ENCODE data around the gene KCNMA1. TPM values are rescaled to one million over a fixed set of nuclear protein-coding genes. Genes with fewer than 3 reads are reported as not detected.

Gene KCNMA1
- total and polyA plus RNA-seq, 2 donors (not counting 1 experiment from before 2014, with no cell fraction given), result 0.82 to 3.1 TPM

- no peak for DNase-seq
- WGBS (ENCODE audit: insufficient coverage), result 87% methylated on average over 11 of the region's 12 CpGs
- no peak overlapping the region for H3K4me2 ChIP-seq (replicated peaks; ENCODE audit: low read depth, low read length, poor library complexity, severe bottlenecking)
Measured at GRCh38 chr10:77494756-77495541, 142.7 kb downstream of the KCNMA1 start.

More at GRCh38 chr10:77494756-77495541, 142.7 kb downstream of the KCNMA1 start:
- H3K4me3 ChIP-seq (ENCODE audit: control extremely low read depth in 1 of 5, extremely low read depth in 1 of 5, insufficient read depth in 1 of 5, low read depth in 2 of 5, low read length in 4 of 5), result no peak overlapping the region
- no peak overlapping the region for H3K9ac ChIP-seq (ENCODE audit: low read length)
- ATAC-seq (ENCODE audit: low read depth), result no peak
- peaks cover 0 to 10% of the 10 kb centered on the region in 2 donors for H3K4me1 ChIP-seq (ENCODE audit: control insufficient read depth in 2 of 2, insufficient read depth in 2 of 2, low read length in 2 of 2)
- peaks cover 0 to 4% (median 0%) of the 10 kb centered on the region in 4 experiments for H3K27me3 ChIP-seq (replicated peaks in 1 of 4; ENCODE audit: control extremely low read depth in 1 of 4, control insufficient read depth in 3 of 4, insufficient read depth in 4 of 4, low read length in 3 of 4)
- H3K36me3 ChIP-seq (replicated peaks in 1 of 2; ENCODE audit: control extremely low read depth in 1 of 2, control insufficient read depth in 1 of 2, extremely low read depth in 1 of 2, insufficient read depth in 2 of 2, low read length in 1 of 2), result no peaks in the 10 kb centered on the region
- ChIA-PET POLR2A (no interaction called here), CTCF (no interaction called here)
- H3K9me3 Mint-ChIP-seq (ENCODE audit: insufficient read depth), result no peaks in the 10 kb centered on the region
- no peak overlapping the region for H2AFZ ChIP-seq (ENCODE audit: insufficient read depth, low read depth, low read length, poor library complexity, severe bottlenecking)
- TF ChIP-seq EZH2 (IDR thresholded peaks at IDR 0.05; ENCODE audit: borderline replicate concordance, insufficient read depth, low read depth, low read length, poor library complexity, severe bottlenecking) (no peak), CTCF (IDR thresholded peaks at IDR 0.05) (no peak)
- intact Hi-C loops (cut with micrococcal nuclease), result no loop called here
- no peak overlapping the region for H3K27ac ChIP-seq (ENCODE audit: low read length in 2 of 2)
- no peak overlapping the region for H3K4me3 Mint-ChIP-seq
- H3K79me2 ChIP-seq (ENCODE audit: control insufficient read depth, insufficient read depth, low read length), result no peaks in the 10 kb centered on the region
- H3K27ac Mint-ChIP-seq, result no peak overlapping the region
- H4K20me1 ChIP-seq (ENCODE audit: control insufficient read depth, insufficient read depth, low read length, poor library complexity, severe bottlenecking), result no peaks in the 10 kb centered on the region
- peaks cover 4% of the 10 kb centered on the region for H3K27me3 Mint-ChIP-seq
- H3K4me1 Mint-ChIP-seq, result peaks cover 12% of the 10 kb centered on the region
- H3K9me3 ChIP-seq (ENCODE audit: control extremely low read depth in 1 of 3, control insufficient read depth in 2 of 3, insufficient read depth in 1 of 3, low read length in 2 of 3), result no peaks in the 10 kb centered on the region

Measured in B cell (primary cell).